ENCODE measurements around the gene OPN1SW.

The OPN1SW gene

GRCh38 chr7:128775744-128776474 lies at the start of gene OPN1SW:
TSS of gene OPN1SW (minus strand) at chr7:128775794. CDS start at chr7:128775781, 13 bp downstream.
- no peak for DNase-seq

DNA sequence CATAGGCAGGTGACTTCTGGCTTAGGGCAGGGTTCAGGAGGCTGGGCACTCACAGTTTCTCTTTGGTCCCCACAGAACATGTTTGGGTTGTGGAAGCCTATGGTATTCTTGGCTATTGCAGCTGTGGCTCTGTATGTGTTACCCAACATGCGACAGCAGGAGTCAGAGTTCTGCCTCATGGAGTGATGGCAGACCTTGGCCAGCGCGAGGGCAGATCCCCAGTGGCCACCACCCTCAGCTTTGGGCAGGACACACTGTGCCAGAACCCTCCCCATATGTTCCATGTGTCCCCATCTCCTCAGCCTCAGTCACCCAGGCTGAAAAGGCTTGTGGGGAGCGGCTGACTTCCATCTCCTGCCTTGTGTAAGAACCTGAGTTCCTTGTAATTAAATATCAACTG lies 46.1 kb upstream of the OPN1SW start:
- DNase-seq, result no peak

- DNase-seq, result no peak
Measured at GRCh38 chr7:128818694-128819093, 43.1 kb upstream of the OPN1SW start.

DNA sequence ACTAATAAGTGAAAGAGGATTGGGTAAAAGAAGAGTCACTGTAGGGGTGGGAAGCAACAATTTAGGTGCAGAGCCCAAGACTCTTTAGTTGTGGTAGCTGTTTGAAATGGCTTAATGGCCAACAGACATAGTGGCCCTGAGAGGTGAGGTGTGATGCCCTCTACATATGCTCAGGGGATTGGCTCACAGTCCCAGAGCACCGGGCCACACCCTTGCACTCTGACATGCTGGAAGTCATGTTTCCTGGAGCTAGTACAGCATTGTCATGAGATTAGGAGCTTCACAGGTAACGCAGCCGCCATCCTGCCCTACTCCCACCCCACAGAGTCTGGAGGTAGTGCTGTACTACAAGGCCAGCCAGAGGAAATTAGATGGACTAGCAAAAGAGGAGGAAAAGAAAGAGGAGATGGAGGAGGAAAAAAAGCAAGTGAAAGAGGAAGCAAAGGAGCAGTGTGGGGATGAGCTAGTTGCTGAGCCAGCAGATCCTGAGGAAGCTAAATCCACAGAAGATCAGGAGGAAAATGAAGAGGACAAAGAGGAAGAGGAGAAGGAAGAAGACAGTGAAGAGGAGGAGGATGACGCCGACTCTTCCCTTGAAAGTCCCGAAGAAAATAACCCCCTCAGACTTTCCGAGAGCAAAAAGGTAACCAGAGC lies 39.8 kb upstream of the OPN1SW start:
- DNase-seq, result no peak

GRCh38 chr7:128814499-128814898 lies 38.9 kb upstream of the OPN1SW start:
- DNase-seq, result no peak

- peak; percentile 16 for DNase-seq
Measured at GRCh38 chr7:128812514-128813168, 37.0 kb upstream of the OPN1SW start.

GRCh38 chr7:128811631-128812430 lies 36.2 kb upstream of the OPN1SW start:
- peak; percentile 53 for DNase-seq

GRCh38 chr7:128810997-128811396 lies 35.4 kb upstream of the OPN1SW start:
- DNase-seq, result peak; percentile 5

GRCh38 chr7:128810473-128810872 lies 34.9 kb upstream of the OPN1SW start:
- DNase-seq, result peak; percentile 16

- DNase-seq, result peak; percentile 1
Measured at GRCh38 chr7:128809363-128809762, 33.8 kb upstream of the OPN1SW start.

DNA sequence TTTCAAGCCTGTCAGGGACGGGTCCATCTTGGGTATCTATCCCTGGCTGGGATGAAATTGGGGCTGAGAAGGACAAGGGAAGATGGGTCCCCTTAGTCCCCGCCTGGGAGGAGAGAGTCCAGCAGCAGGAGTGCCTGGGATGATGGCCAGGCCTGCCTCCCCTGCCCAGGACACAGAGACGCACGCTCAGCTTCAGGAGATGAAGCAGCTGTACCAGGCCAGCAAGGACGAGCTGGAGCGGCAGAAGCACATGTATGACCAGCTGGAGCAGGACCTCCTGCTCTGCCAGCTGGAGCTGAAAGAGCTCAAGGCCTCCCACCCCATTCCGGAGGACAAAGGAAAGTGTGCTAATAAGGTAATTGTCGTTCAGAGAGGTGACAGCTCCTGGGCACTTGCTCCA lies 31.6 kb upstream of the OPN1SW start:
- DNase-seq, result no peak

DNA sequence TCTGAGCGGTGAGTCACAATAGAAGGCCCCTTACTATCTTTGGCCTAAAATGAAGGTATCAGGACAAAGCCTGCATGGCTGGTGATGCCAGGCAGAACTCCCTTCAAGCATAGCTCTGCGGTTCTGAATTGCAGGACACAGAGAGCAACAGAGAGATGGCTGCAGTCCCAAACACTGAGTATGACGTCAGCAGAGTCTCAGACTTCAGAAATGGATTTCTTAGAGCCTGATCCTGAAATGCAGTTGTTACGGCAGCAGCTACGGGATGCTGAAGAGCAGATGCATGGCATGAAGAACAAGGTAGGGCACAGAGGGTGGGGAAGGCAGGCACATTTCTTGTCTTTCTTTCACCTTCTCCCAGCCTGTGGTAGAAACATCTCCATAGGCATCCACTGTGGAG lies 29.6 kb upstream of the OPN1SW start:
- peak; percentile 13 for DNase-seq

DNA sequence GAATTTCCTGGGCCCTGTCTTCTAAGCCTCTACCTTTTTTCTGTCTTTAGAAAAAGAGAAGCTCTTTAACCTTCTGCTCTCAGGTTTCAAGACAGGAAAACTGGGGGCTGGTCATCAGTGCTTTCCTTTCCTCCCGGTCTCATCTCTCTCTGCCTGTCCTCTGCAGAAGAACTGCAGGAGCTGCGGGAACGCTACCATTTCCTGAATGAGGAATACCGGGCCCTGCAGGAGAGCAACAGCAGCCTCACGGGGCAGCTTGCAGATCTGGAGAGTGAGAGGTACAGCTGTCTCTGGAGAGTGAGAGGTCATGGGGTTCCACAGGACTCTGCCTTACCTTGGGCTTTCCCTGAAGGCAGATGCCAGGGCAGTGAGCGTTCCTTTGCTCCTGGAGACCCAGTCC lies 28.9 kb upstream of the OPN1SW start:
- no peak for DNase-seq

- no peak for DNase-seq
Measured at GRCh38 chr7:128801667-128802418, 26.2 kb upstream of the OPN1SW start.

DNA sequence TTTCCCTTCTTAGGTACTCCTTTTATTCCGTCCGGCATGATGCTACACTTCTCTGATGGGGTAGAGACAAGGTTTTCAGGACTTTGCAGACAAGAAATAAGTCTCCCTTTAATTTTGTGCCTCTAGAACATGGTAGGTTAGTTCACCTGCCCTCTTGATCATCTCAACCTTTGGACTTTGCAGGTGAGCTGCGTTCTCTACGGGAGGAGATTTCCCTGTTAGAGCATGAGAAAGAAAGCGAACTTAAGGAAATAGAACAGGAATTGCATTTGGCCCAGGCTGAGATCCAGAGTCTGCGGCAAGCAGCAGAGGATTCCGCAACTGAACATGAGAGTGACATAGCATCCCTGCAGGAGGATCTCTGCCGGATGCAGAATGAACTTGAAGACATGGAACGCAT lies 25.4 kb upstream of the OPN1SW start:
- DNase-seq, result no peak

DNA sequence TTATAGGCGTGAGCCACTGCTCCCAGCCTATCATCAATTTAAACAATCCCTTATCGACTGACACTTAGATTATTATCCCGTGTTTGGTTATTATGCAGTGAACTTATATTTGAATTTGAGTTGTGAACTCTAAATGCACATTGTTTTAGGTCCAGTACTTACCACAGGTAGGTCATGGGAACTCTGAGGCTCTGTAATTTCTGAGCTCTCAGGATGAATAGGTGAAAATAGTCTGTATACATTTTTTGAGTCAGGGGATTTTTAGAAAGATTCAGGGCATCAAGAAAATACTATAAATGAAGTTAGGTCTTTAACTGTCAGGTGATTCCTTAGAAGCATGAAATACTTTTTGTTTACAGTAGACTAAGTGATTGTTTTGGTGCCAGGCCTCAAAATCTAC lies 25.0 kb upstream of the OPN1SW start:
- DNase-seq, result no peak

- DNase-seq, result no peak
Measured at GRCh38 chr7:128799451-128799850, 23.9 kb upstream of the OPN1SW start.

GRCh38 chr7:128796327-128796726 lies 20.7 kb upstream of the OPN1SW start:
- no peak for DNase-seq

DNA sequence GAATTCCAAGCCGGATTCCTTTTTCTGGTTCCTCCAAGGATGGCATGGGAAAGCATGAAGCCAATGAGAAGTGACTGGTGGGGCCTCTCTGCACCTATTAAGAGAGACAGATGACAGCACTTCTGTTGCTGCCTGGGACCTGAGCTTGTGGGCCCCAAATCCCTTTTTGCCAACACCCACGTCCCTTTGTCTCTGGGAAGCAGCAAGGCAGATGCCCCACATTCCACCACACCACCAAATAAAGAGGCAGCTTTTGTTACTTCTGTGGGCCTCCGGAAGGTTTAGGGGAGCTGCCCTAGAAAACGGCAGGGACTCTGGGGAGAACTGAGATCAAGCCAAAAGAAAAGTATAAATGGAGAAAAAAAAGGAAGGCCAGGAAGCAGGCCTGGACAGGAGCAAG lies 19.5 kb upstream of the OPN1SW start:
- no peak for DNase-seq

- no peak for DNase-seq
Measured at GRCh38 chr7:128794436-128794835, 18.8 kb upstream of the OPN1SW start.

- DNase-seq, result no peak
Measured at GRCh38 chr7:128794020-128794419, 18.4 kb upstream of the OPN1SW start.

DNA sequence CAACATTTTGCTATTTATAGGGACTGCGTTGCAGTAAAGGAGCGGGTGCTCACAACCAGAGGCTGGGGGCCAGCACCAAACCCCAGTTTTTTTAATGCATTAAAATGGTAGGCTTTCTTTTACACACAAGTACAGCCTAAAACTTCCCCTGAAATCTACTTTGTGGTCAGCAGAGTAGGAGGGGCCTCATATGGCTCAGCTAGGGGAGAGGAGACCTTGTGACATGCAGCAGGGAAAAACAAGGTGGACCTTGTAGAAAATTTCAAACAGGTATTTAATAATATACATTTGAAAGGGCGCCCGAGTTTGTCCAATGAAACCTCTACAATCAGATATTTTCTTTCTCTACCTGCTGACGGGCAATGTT lies 17.6 kb upstream of the OPN1SW start:
- no peak for DNase-seq

All from activated effector memory CD4-positive, alpha-beta T cell treated with anti-CD3 and anti-CD28 coated beads, Interleukin-2, amount 50 U/mL, for 16 hours (primary cell).